Activated T-helper 9 cell treated with anti-CD3 and anti-CD28 coated beads, Interleukin-2, amount 50 U/mL, for 16 hours (primary cell): ENCODE results near the gene ATAD3A.

ENCODE experiments used
- DNase-seq: peaks from one replicate; pipeline ENCODE4 v3.0.0-alpha.2; 2020; ENCODE audit warnings: low read depth

Gene ATAD3A

DNA sequence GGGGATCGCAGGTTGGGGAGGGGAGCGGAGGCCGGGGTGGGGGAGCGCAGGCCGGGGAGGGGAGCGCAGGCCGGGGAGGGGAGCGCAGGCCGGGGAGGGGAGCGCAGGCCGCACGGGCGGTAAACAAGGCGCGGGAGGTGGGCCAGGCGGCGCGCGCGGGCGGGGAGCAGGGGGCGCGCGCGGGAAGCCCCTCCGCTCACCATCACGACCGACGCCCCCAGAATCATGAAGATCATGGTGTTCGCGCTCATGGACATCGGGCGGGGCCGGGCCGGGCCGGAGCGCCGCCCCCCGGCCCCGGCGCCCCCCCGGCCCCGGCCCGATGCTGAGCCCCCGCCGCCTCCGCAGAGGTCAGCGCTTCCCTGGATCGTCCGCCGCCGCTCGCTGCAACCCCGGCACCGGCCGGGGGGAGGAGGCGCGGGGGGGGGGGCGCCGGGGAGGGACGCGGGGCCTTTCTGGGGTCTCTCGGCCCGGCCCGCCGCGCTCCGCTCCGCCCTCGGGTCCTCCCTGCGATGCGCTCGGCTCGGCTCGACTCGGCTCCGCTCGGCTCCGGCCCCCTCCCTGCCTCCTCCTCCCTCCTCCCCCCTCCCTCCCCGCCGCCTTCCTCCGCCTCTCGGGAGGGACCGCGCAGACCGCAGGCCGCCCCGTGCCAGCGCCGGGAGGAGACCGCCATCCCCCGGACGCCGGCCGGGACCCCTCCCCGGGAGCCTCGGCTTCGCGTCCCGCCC lies 28.3 kb downstream of the ATAD3A start, which contains the start of gene TMEM240:
TMEM240 (minus strand) TSS at position 535 of the 728 bp plus-strand sequence; CDS start at position 257, 278 bp downstream.
- DNase-seq: peak; percentile 29

DNA sequence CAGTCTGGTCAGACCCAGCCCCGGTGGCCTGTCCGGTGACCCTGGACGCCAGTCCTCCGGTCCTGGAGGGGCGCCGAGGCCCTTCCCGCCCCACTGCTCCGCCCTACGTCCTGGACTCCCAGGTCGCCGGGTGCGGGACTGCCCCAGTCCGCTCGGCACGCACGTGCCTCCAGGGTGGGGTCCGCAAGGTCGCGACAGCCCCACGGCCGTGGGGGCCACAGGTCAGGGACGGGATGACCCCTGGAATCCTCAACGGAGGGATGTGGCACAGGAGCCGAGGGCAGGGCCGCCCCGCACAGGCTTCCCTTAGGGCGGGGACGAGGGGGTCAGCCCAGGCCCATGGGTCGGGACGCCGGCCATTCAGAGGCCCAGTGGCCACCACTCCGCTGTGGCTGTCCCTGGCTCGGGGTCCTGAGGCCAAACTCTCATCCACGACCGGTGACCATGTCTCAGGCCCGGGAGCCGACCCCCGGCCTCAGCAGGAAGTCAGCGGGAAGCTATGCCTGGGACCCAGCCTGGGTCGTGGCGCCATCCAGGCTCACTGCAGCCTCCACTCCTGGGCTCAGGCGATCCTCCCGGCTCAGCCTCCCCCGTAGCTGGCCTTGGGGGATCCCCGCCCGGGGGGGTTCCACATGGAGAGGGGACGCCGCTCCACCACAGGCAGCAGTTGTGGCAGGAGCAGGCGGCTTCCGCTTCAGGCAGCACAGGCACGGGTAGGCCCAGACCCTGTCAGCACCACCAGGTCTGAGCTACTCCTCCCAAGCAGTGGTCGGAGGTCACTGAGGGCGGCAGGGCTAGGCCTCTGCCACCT lies 29.1 kb downstream of the ATAD3A start:
- no peak for DNase-seq

DNA sequence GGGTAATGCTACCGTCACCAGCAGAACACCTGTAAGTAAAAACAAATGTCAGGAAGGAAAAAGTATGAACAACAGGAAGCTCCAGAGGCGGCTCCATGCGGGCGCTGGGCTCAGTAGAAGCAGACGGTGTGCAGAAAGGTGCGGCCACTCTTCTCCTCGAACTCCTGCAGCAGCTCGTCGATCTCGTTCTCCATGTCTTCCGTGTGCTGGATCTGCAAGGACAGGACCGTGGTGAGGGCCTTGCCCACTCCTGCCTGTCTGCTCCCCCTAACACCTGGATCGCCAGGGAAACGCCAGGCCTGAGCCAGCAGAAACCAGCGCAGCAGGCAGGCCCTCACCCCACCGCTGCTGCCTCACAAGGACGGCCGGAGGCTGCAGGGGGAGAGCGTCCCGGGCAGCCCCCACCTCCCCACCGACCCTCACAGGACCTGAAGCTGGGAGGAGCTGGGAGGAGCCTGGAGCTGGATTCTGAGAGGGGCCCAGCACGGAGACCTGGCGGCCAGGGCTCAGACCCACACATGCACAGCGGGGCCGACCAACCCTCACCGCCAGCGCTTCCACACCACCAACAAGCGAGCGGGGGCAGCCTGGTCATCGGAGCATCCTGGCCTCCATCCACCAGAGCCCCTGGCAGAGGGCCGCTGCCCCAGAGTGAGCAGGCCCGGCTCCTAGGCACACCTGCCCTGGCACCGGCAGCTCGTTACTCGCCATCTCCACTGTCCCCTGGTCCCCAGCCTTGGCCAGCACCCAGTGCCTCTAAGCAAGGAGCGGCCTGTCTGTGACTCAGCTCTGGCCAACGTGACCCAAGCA lies 30.2 kb downstream of the ATAD3A start:
- DNase-seq: no peak

DNA sequence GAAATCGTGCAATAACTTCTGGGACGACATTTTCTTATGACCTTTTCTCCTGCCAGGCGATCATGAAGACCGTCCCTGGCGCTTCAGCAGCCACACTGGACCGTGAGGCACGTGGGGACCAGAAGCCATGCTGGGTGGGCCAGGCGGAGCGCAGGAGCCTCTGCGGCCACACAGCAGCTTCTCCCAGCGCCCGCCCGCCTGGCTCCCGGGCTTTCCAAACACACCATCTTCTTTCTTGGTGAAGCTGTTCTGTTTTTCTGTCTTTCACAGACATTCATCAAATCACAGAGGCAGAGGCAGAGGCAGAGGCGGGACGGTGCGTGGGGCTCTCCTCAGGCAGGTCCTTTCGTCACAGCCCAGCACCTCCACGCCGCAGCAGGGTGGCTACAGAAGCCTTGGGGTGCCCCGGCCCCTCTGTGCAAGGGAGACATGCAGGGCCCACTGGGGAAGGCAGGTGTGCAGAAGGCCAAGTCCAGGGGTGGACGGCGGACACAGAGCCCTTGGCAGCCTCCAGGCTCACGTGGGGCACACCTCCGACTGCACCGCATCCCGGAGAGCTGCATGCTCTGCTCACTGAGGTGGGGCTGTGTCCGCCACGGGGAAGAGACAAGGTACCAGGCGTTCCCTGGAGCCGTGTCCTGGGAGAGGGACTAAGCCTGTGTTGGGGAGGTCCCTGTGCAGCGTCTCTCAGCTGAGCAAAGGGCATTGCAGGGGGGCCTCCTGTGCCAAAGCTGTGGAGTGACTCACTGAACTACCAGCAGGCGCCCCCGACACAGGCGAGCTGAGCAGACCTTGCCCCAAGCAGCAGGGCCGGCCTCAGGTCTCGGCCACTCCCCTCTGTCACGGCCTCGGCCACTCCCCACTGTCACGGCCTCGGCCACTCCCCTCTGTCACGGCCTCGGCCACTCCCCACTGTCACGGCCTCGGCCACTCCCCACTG lies 31.1 kb downstream of the ATAD3A start:
- DNase-seq: no peak

DNA sequence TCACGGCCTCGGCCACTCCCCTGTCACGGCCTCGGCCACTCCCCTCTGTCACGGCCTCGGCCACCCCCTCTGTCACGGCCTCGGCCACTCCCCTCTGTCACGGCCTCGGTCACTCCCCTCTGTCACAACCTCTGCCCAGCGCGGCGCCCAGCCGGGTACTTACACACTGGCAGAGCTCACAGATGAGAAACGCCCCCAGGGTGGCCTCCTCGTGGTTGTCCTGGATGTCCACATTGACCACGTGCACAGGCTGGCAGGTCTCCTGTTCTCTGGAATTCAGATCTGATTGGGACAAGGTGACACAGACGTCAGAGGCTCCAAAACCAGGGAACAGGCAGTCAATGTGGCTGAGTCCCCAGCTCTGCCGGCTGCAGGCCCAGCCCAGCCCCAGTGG lies 31.7 kb downstream of the ATAD3A start:
- DNase-seq: no peak

DNA sequence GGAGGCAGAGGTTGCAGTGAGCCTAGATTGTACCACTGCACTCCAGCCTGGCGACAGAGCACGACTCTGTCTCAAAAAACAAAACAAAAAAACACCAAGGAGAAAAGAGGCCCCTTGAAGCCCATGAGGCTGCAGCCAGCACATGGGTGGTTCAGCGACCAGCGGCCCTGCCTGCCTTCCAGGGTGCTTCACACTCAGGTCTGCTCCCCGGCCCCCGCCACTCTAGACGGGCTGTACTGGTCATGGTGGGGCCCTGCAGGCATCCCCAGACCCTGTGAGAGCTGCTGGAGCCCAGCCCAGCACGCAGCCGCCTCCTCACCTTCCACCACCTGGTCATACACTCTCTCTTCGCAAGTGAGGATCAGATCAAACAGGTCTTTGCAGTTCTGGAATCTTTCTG lies 32.6 kb downstream of the ATAD3A start:
- no peak for DNase-seq

DNA sequence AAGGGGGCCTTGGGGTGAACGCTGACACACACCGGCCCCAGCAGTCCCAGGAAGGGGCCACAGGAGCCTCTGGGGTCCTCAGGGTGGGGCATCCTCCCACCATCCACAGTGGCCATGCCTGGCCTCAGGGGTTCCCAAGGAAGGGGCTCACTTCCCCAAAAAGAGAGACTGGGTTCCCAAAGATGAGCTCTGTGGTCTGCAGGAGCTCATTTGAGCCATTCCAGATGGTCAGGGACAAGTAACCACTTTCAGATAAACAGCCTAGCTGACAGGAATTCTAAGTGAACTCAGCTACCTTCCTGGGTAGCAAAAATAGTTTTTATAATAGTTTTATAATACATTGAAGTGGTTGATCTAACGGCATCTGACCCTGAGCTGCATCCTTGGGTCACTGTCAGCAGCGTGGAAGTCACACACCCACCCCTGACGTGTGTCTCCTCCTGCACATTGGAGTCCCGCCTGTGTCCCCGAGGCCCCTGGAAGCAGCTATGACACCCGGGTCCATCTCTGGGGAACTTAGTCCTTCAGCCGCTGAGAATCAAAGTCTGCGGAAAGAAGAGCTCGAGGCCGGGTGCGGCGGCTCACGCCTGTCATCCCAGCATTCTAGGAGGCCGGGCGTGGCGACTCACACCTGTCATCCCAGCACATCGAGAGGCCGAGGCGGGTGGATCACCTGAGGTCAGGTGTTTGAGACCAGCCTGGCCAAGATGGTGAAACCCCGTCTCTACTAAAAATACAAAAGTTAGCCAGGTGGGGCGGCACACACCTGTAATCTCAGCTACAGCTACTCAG lies 34.2 kb downstream of the ATAD3A start:
- DNase-seq: no peak

DNA sequence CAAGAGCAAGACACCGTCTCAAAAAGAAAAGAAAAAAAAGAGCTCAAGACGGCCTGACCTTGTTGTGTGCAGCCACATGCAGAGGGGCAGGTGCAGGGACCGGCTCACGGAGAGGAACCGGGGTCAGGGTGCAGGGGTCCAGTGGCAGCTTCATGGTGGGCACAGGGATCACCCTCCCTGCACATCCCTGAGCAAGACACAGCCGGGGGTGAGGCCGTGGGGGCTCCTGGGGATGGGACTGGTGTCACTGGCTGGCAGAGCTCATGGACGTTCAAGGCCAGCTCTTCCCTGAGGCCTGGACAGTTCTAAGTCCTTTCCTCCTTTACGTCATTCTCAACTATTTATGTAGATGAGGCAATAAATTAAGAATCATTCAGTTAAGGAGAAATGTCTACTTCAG lies 35.0 kb downstream of the ATAD3A start:
- DNase-seq: no peak

DNA sequence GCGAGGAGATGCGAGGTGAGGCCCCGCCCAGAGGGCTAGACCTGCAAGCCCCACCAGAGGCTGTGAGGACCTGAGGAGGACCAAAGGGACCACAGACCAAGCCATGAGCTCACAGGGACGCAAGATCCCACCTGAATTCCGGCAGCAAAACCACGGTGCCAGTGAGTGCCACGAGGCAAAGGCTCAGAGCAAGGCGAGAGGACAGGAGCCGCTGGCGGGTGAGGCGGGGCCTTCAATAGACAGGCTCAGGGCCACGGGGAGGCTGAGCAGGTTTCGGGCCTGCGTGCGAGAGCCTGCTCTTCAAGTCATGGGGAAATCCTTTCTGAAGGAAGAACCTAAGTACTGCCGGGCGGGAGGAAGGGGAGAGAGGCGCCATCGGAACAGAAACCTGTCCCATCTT lies 35.5 kb downstream of the ATAD3A start:
- no peak for DNase-seq

DNA sequence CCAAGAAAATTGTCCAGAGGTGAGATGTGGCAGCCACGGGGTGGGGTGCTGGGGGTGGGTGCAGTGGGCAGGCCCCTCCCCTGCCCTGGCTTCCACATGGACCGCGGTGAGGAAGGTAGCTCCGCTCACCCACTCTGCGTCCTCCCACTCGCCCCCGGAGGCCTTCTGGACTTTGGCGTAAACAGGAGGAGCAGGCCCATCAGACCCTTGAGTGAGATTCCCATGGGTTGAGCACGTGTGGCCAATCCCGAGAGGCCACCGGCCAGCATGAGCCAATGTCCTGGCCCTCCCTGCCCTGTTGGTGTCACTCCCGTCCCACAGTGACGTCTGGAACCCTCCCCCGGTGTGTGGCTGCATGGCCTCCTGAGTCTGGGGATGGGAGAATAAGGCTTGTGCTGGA lies 36.6 kb downstream of the ATAD3A start:
- DNase-seq: no peak

DNA sequence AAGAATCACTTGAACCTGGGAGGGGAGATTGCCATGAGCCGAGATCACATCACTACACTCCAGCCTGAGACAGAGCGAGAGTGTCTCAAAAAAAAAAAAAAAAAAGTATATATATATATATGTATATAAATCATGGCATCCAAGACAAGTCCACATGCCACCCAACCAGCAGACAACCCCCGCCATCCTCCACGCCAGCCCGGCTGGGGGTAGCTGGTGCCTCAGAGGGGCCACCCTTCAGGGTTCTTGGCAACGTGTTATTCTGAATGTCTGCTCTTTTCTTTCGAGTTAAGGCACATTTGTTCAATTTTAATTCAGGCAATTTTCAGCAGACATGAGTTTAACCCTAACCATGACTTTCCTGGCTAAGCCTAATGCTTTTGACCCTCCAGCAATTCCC lies 38.1 kb downstream of the ATAD3A start:
- no peak for DNase-seq

DNA sequence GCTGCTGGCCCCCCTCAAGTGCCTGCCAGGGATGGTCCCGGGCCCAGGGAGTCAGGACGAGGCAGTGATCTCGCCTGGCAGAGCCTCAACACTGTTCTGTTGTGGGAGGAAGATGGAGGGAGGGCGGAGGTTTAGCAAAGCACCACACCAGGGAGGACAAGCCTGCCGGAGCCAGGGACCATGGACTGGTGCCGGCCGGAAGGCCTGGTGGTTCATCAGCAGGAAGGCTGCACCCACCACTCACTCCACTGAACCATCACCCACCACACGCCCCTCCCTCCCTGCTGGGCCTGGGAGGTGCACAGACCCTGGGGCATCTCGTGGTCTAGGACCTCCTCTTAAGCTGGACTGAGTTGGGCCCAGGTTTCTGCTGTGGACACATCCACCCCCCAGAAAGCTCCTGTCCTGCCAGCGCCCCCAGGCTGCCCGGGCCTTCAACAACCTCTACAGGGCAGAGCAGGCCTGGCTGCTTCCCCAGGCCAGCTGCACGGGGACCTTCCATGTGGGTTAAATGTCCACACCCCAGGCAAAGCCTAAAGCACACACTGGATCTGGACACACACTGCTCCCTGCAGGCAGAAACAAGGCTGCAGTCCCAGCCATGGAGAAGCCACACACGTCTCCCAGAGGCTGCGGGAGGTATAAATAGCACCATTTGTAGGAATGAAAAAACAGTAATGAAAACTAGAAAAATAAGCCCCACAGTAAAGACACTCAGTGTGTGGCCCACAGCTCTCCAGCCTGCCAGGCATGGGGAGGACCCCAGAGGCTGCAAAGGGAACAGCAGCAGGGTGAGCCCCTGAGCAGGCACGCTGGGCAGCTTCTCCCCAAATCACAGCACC lies 38.9 kb downstream of the ATAD3A start:
- no peak for DNase-seq

DNA sequence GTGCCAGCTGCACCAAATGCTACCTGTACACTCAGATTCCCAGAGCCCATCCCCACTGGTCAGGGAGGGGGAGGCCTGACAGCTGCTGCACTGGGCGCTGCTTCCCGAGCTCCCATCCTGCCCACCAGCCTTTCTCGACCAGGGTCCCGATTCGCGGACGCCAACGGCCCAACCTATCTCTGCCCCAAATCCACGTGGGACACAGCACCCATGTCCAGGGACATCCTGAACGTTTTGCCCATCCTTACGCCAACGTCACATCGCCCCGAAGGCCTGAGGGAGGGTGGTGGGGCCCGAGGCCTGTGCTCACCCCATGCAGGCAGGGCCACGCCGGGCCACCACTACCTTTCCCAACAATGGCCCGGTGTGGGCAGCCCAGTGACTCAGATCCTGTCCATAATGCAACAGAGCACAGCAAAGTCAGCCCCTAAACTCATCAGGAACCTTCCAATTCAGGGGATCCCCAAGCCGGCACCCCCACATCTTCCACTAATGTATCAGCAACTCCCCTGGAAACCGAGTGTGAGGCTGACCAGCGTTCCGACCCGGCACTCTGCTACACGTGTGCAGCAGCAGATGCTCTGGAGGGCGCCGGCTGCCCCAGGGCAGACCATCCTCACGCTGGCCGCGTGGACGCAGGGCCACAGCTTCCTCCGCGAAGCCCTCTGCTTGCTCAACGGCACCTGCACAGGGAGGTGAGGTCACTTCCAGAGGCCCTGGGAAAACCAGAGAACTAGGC lies 39.7 kb downstream of the ATAD3A start:
- no peak for DNase-seq

DNA sequence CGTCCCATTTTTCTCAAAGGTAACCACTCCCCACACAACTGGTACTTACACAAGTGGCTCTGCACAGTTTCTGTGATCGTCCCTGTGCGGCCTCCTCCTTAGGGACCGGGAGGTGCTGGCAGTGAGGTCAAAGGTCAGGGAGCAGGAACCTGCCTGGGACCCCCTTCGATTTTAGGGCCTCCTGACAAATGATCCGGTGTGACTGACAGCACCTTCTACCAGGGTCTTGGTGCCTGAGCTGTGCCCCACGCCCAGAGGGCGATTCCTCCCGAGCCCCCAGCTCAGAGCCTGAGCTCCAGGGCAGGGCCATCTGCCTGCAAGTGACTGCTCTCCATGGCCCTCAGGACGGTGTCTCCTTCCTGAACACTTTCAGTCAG lies 40.3 kb downstream of the ATAD3A start:
- DNase-seq: no peak

DNA sequence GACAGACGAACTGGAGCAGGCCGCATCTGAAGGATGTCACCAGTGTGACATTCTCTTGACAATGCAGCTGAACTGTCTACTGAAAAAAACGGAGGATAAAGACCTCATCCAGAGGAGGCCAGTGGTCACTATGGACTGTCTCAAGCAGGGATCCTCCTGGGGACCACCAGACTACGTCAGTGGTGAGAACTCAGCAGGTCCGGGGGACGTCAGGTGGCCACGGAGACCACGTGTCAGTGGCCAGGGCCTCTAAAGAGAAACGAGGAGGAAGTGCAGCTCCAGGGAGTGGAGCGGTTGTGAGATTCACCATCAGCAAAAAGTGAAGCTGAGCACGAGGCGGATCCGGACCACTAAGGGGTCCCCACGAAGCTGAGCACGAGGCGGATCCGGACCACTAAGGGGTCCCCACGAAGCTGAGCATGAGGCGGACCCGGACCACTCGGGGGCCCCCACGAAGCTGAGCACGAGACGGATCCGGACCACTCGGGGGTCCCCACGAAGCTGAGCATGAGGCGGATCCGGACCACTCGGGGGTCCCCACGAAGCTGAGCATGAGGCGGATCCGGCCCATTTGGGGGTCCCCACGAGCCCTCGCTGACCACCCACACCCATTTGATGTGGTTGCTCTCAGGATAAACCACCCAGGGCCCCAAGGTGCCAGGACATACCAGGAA lies 42.0 kb downstream of the ATAD3A start:
- DNase-seq: no peak

DNA sequence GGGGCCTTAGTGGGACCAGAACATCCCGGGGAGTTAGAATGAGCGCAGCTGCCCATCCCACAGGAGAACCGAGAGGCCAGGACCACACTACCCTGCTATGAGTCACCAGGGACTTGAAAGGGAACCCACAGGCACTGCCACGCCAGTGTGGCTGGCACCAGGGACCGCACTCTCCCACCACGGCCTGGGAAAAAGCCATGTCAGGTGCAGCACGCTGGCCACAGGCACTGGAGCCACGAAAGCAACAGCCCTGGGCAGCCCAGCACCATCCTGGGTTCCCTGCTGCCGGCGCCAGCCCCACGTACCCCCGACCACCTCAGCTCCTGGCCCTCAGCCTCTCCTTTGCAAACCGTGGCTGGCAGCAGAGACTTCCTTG lies 42.6 kb downstream of the ATAD3A start:
- DNase-seq: no peak

DNA sequence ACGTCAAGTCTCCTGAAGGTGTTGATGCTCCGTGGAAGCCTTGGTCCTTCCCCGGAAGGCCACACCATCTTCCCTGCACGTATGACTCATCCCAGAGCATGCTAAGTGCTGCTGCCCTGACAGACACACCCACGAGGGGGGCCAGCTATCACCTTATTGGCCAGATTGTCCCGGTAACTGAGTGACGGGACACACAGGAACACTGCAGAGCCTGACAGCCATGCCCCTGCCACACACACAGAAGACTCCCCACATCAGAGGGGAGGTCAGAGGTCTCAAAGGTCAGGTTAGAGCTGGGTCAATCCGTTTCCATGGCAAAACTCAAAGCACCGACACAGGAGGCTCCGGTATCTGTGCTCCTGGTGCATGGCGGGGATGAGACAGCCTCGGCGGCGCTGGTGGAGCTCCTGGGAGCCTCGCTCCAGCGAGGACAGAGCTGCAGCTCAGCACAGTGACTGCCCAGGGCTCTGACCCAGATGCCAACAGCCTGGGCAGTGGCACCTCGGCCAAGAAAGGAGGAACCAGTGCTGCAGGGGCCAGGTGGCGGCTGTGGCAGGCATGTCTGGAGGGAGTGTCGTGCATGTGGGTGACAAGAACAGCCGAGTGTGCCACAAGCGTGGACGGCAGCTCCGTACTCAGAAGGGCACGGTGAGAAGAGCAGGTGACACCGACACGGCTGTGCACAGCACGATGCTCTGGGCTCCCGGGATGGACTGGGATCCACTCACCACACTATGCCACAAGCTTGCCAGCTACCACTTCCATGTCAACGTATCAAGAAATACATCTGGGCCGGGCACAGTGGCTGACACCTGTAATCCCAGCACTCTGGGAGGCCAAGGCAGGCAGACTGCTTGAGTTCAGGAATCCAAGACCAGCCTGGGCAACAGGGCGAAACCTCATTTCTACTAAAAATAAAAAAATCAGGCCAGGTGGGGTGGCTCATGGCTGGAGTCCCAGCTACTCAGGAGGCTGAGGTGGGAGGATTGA lies 43.3 kb downstream of the ATAD3A start:
- no peak for DNase-seq
